ENCODE data around the gene DSP.

- TF ChIP-seq CTCF (IDR thresholded peaks at IDR 0.05) (no peak), EP300 (IDR thresholded peaks at IDR 0.05) (no peak)
These were observed 91.2 kb downstream of the DSP start for GRCh38 chr6:7632501-7633290.

Measured in sigmoid colon (tissue), 4 donors.